T-helper 17 cell (primary cell): ENCODE data around the gene ADD1. TPM values are rescaled to one million over a fixed set of nuclear protein-coding genes. Genes with fewer than 3 reads are reported as not detected.
"Not testable (repeated sequence)": the region's sequence is repeated elsewhere in the genome, so short reads cannot be mapped to it uniquely, and the experiment has no call there.

Source experiments
- ATAC-seq: fragments of 150-1000 bp; cut with Tn5 transposase; 2 replicates; pipeline ENCODE4 v1.10.0; 2021; ENCODE audit warnings: mild to moderate bottlenecking, moderate library complexity
- DNase-seq, 3 donors: peaks; one replicate each; pipeline versions ENCODE4 v3.0.0 to v3.0.0-alpha.2; 2020 to 2021
- H3K9me3 ChIP-seq: one replicate; pipeline ENCODE4 v1.7.0; 2013; ENCODE audit warnings: low read length, mild to moderate bottlenecking; ENCODE audit not compliant: control insufficient read depth, poor library complexity, severe bottlenecking
- H3K27ac Mint-ChIP-seq: one replicate; pipeline ENCODE4 v1.8.0; 2022; ENCODE audit warnings: mild to moderate bottlenecking, moderate library complexity, mixed read lengths
- H3K27me3 Mint-ChIP-seq: one replicate; pipeline ENCODE4 v1.8.0; 2022; ENCODE audit warnings: mixed read lengths
- H3K36me3 Mint-ChIP-seq: one replicate; pipeline ENCODE4 v1.8.0; 2022; ENCODE audit warnings: low read depth, mixed read lengths
- H3K4me1 Mint-ChIP-seq: one replicate; pipeline ENCODE4 v1.8.0; 2022; ENCODE audit warnings: mild to moderate bottlenecking, mixed read lengths
- H3K4me3 Mint-ChIP-seq: one replicate; pipeline ENCODE4 v1.8.0; 2022; ENCODE audit warnings: mild to moderate bottlenecking, moderate library complexity, mixed read lengths
- total RNA-seq, 4 donors: library from RNA in 2 of 4; stranded (reverse) in 2 of 4; gene quantifications; one replicate each; pipeline ENCODE4 v1.2.3 and lab custom pipeline; 2022 to 2026

The ADD1 gene
- total RNA-seq, 2 donors from 2014 or later: 211 to 228 TPM

- Mint-ChIP-seq H3K4me1 (peaks cover 40% of the 10 kb centered on the region), H3K36me3 (peaks cover 4% of the 10 kb centered on the region), H3K27ac (peak overlapping the region; percentile 96), H3K27me3 (no peaks in the 10 kb centered on the region), H3K4me3 (peak overlapping the region; percentile 87)
- peaks cover 2% of the 10 kb centered on the region for H3K9me3 ChIP-seq
- DNase-seq (peak in 1 of 3 donors; percentile 55), ATAC-seq (peak; percentile 21)
Observed at GRCh38 chr4:2935762-2936743, 92.4 kb downstream of the ADD1 start.

DNA sequence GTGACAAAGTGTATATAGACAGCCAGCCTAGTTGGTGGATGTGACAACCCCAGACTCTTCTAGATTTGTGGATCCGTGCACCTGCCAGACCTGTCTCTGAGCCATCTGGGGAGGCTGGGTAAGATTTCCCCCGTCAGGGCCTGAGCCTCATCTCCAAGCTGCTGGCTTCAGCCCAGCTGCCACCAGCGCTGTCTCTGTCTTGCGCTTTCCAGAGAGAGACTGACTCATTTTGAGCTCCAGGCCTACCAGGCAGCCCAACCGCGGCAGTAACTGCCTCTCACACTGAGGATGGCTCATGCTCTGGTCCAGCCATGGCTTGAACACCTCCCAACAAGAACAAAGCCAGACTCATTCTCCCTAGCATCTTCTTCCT, 93.1 kb downstream of the ADD1 start:
- H3K27ac Mint-ChIP-seq: peak overlapping the region; percentile 96
- peaks cover 4% of the 10 kb centered on the region for H3K36me3 Mint-ChIP-seq
- H3K9me3 ChIP-seq: peaks cover 2% of the 10 kb centered on the region
- H3K4me1 Mint-ChIP-seq: peaks cover 38% of the 10 kb centered on the region
- DNase-seq: no peak
- H3K4me3 Mint-ChIP-seq: peak overlapping the region; percentile 87
- peak; percentile 24 for ATAC-seq
- no peaks in the 10 kb centered on the region for H3K27me3 Mint-ChIP-seq

GRCh38 chr4:2937146-2937857, 93.7 kb downstream of the ADD1 start:
- DNase-seq (no peak), ATAC-seq (peak; percentile 32)
- Mint-ChIP-seq H3K4me3 (peak overlapping the region; percentile 87), H3K36me3 (peaks cover 4% of the 10 kb centered on the region), H3K4me1 (peaks cover 36% of the 10 kb centered on the region), H3K27me3 (no peaks in the 10 kb centered on the region), H3K27ac (peak overlapping the region; percentile 96)
- H3K9me3 ChIP-seq: peaks cover 2% of the 10 kb centered on the region

GRCh38 chr4:2937986-2938385, 94.3 kb downstream of the ADD1 start:
- DNase-seq (no peak), ATAC-seq (no peak)
- H3K27me3 Mint-ChIP-seq: no peaks in the 10 kb centered on the region
- H3K36me3 Mint-ChIP-seq: peaks cover 6% of the 10 kb centered on the region
- peak overlapping the region; percentile 96 for H3K27ac Mint-ChIP-seq
- H3K9me3 ChIP-seq: peaks cover 2% of the 10 kb centered on the region
- H3K4me1 Mint-ChIP-seq: peaks cover 37% of the 10 kb centered on the region
- H3K4me3 Mint-ChIP-seq: peak overlapping the region; percentile 87

GRCh38 chr4:2938411-2938810, 94.8 kb downstream of the ADD1 start:
- H3K4me1 Mint-ChIP-seq: peaks cover 34% of the 10 kb centered on the region
- not testable (repeated sequence) for H3K4me3 Mint-ChIP-seq, H3K27me3 Mint-ChIP-seq, H3K36me3 Mint-ChIP-seq, DNase-seq, H3K9me3 ChIP-seq, ATAC-seq
- H3K27ac Mint-ChIP-seq: peak overlapping the region; percentile 85

DNA sequence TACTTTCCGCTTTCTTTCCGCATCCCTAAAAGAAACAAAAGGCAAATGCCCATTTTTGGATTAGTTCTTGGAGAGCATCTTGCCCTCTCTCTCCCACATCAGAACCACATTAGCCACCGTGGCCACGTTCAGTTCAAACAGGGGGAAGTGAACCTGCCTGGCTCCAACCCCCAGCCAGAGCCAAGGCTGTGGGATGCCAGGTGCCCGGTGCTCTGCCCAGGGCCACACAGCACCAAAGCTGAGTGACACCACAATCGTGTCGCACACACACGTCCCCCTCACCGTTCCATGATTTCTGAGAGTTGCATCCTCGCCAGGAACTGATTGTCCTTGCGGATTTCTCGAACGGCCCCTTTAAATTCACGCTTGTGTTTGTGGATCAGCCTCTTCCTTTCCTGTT, 95.3 kb downstream of the ADD1 start:
- no peaks in the 10 kb centered on the region for H3K27me3 Mint-ChIP-seq
- peak overlapping the region; percentile 85 for H3K27ac Mint-ChIP-seq
- peaks cover 4% of the 10 kb centered on the region for H3K36me3 Mint-ChIP-seq
- no peak for DNase-seq
- ATAC-seq: no peak
- peaks cover 2% of the 10 kb centered on the region for H3K9me3 ChIP-seq
- no peak overlapping the region for H3K4me3 Mint-ChIP-seq
- peaks cover 33% of the 10 kb centered on the region for H3K4me1 Mint-ChIP-seq

- no peak for DNase-seq
- Mint-ChIP-seq H3K27ac (peak overlapping the region; percentile 85), H3K27me3 (no peaks in the 10 kb centered on the region), H3K36me3 (peaks cover 6% of the 10 kb centered on the region), H3K4me3 (no peak overlapping the region), H3K4me1 (peaks cover 33% of the 10 kb centered on the region)
- peaks cover 2% of the 10 kb centered on the region for H3K9me3 ChIP-seq
- ATAC-seq: no peak
Observed at GRCh38 chr4:2939383-2940243, 96.0 kb downstream of the ADD1 start.

DNA sequence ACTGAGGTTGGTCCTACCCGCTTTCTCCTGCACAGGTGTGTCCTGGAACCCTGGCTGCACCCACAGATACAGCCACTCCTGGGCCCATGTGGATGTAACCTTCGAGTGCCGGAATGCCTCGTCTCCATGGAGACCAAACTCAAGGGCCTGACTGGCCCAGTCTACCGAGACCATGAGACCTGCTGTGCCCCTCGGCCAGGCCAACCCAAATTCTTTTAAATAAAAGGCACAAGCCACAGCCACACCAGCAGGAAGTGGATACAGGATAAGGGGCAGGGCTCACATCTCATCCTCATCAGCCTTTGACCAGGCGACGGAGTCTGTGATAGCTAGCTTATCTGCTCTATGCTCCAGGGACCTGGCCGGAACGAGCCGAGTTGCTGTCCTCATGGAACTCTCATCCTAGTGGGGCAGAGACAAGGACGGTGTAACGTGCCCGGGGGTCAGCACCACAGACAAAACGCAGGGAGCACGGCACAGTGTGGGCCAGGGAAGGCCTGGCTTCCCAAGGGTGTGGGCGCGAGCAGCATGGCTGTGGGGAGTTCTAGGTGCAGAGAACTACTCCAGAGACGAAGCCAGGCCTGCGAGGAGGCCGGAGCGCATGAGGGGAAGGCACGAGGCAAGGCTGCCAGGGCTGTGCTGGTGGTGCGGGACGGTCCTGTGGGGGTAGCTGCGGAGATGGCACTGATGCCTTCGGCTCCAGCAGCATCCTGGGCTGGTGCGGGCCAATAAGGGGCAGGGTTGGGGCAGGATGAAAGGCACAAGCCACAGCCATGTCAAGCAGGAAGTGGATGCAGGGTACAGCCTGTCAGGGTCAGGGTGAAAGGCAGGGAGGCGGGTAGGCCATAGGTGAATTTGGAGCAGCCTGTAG, 96.9 kb downstream of the ADD1 start:
- DNase-seq: no peak
- Mint-ChIP-seq H3K36me3 (peaks cover 7% of the 10 kb centered on the region), H3K4me3 (peak overlapping the region; percentile 36), H3K4me1 (peaks cover 31% of the 10 kb centered on the region), H3K27me3 (no peaks in the 10 kb centered on the region), H3K27ac (no peak overlapping the region)
- no peak for ATAC-seq
- H3K9me3 ChIP-seq: peaks cover 2% of the 10 kb centered on the region

GRCh38 chr4:2941138-2942036, 97.7 kb downstream of the ADD1 start:
- ATAC-seq (no peak), DNase-seq (no peak)
- no peaks in the 10 kb centered on the region for H3K9me3 ChIP-seq
- no peak overlapping the region for H3K4me3 Mint-ChIP-seq
- H3K36me3 Mint-ChIP-seq: peaks cover 10% of the 10 kb centered on the region
- peak overlapping the region; percentile 92 for H3K27ac Mint-ChIP-seq
- no peaks in the 10 kb centered on the region for H3K27me3 Mint-ChIP-seq
- peaks cover 24% of the 10 kb centered on the region for H3K4me1 Mint-ChIP-seq

GRCh38 chr4:2942037-2942531, 98.4 kb downstream of the ADD1 start:
- peak overlapping the region; percentile 63 for H3K4me3 Mint-ChIP-seq
- peaks cover 12% of the 10 kb centered on the region for H3K36me3 Mint-ChIP-seq
- H3K4me1 Mint-ChIP-seq: peaks cover 18% of the 10 kb centered on the region
- no peak for DNase-seq
- ATAC-seq: peak; percentile 13
- H3K27ac Mint-ChIP-seq: peak overlapping the region; percentile 92
- no peaks in the 10 kb centered on the region for H3K9me3 ChIP-seq
- no peaks in the 10 kb centered on the region for H3K27me3 Mint-ChIP-seq
